PC-9 (cell line): ENCODE data around the gene ZGRF1.
"Not testable (repeated sequence)": the region's sequence is repeated elsewhere in the genome, so short reads cannot be mapped to it uniquely, and the experiment has no call there.

Experiments
- EZH2 ChIP-seq: fragments of 200-600 bp; sonication (generic); IDR thresholded peaks from 2 replicates; pipeline ENCODE4 v1.8.0; 2017; ENCODE audit warnings: antibody characterized with exemption, low read depth
- TF ChIP-seq, protein P1 (sequence below): fragments of 200-600 bp; sonication (generic); conservative IDR thresholded peaks from 2 replicates; pipeline ENCODE4 v1.6.1; 2017; ENCODE audit warnings: mixed run types, antibody characterized with exemption, mild to moderate bottlenecking, moderate library complexity

DNA sequence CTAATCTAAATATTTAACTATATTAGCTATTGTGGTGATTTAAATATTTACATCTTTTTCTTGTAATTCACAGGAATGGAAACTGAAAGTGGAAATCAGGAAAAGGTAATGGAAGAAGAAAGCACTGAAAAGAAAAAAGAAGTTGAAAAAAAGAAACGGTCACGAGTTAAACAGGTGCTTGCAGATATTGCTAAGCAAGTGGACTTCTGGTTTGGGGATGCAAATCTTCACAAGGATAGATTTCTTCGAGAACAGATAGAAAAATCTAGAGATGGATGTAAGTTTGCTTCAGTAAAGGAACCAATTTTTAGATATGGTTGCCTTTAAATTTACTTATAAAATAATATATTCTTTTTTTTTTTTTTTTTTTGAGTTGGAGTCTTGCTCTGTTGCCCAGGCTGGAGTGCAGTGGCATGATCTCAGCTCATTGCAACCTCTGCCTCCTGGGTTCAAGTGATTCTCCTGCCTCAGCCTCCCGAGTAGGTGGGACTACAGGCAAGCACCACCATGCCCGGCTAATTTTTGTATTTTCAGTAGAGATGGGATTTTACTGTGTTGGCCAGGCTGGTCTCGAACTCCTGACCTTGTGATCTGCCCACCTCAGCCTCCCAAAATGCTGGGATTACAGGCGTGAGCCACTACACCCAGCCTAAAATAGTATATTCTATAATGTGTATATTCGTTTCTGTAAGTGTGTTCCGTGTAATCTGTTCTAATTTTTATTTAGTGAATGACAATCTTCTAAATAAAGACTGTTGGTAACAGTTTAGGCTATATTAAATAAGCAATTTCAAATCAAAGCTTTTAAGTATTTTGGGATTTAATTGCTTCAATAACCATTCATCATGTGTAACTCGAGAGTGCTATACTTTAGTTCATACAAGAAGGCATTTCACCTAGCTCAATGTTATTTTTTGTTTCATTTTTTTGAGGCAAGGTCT is 8.2 kb upstream of the ZGRF1 start:
- TF ChIP-seq, protein P1, sequence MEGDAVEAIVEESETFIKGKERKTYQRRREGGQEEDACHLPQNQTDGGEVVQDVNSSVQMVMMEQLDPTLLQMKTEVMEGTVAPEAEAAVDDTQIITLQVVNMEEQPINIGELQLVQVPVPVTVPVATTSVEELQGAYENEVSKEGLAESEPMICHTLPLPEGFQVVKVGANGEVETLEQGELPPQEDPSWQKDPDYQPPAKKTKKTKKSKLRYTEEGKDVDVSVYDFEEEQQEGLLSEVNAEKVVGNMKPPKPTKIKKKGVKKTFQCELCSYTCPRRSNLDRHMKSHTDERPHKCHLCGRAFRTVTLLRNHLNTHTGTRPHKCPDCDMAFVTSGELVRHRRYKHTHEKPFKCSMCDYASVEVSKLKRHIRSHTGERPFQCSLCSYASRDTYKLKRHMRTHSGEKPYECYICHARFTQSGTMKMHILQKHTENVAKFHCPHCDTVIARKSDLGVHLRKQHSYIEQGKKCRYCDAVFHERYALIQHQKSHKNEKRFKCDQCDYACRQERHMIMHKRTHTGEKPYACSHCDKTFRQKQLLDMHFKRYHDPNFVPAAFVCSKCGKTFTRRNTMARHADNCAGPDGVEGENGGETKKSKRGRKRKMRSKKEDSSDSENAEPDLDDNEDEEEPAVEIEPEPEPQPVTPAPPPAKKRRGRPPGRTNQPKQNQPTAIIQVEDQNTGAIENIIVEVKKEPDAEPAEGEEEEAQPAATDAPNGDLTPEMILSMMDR = not testable (repeated sequence)
- TF ChIP-seq EZH2 = not testable (repeated sequence)
